ENCODE results near the gene CAPZA1. TPM values are rescaled to one million over a fixed set of nuclear protein-coding genes. Genes with fewer than 3 reads are reported as not detected.

The CAPZA1 gene
- total and polyA plus RNA-seq, 4 donors = 28.6 to 74.8 (median 48.9) TPM

- no peak overlapping the region for H3K27ac ChIP-seq (ENCODE audit: low read depth in 1 of 2, low read length in 2 of 2)
- peaks cover 4 to 14% (median 8%) of the 10 kb centered on the region in 4 donors for H3K36me3 ChIP-seq (ENCODE audit: control insufficient read depth in 4 of 4, insufficient read depth in 3 of 4, low read depth in 1 of 4, low read length in 3 of 4)
- H3K9ac ChIP-seq (ENCODE audit: low read depth in 1 of 2, low read length in 2 of 2) = no peak overlapping the region
- DNase-seq (ENCODE audit: low spot score) = no peak
- WGBS = 96% methylated on average over 5 of the region's 5 CpGs
- H3K4me1 ChIP-seq (ENCODE audit: control insufficient read depth in 4 of 4, insufficient read depth in 4 of 4, low read length in 3 of 4) = no peaks in the 10 kb centered on the region
- H3K4me3 ChIP-seq (ENCODE audit: low read depth in 1 of 3, low read length in 3 of 3) = no peak overlapping the region
- H3K9me3 ChIP-seq (ENCODE audit: control insufficient read depth in 4 of 4, low read length in 3 of 4) = no peaks in the 10 kb centered on the region
- TF ChIP-seq MAX (IDR thresholded peaks at IDR 0.05) = no peak
- TF ChIP-seq CTCF (IDR thresholded peaks at IDR 0.05; ENCODE audit: low read depth, low read length, missing input control) = no peak
- no peak for TF ChIP-seq HNF4G (IDR thresholded peaks at IDR 0.05)
- TF ChIP-seq TAF1 (conservative IDR thresholded peaks at IDR 0.05) = no peak
- TF ChIP-seq NR2F2 (IDR thresholded peaks at IDR 0.05) = no peak
- no peak for TF ChIP-seq ATF3 (IDR thresholded peaks at IDR 0.05)
- no peak for TF ChIP-seq GABPA (IDR thresholded peaks at IDR 0.05 in 1 of 2, conservative IDR thresholded peaks at IDR 0.05 in 1 of 2)
- TF ChIP-seq YY1 (IDR thresholded peaks at IDR 0.05) = no peak
- no peak for TF ChIP-seq FOXA2 (IDR thresholded peaks at IDR 0.05)
- TF ChIP-seq RXRA (IDR thresholded peaks at IDR 0.05) = no peak
- TF ChIP-seq REST (IDR thresholded peaks at IDR 0.05) = no peak
- no peak for TF ChIP-seq ZBTB33 (IDR thresholded peaks at IDR 0.05)
- no peak for TF ChIP-seq RAD21 (IDR thresholded peaks at IDR 0.05)
- TF ChIP-seq FOXA1 (IDR thresholded peaks at IDR 0.05) = no peak
- no peak for TF ChIP-seq JUND (IDR thresholded peaks at IDR 0.05)
- H3K27me3 ChIP-seq (ENCODE audit: control insufficient read depth in 4 of 4, insufficient read depth in 4 of 4, low read length in 3 of 4) = no peaks in the 10 kb centered on the region
Observed at GRCh38 chr1:112685913-112686312, 66.3 kb downstream of the CAPZA1 start.

GRCh38 chr1:112686417-112686816 is 66.8 kb downstream of the CAPZA1 start:
- Histone ChIP-seq H3K4me1 (ENCODE audit: control insufficient read depth in 4 of 4, insufficient read depth in 4 of 4, low read length in 3 of 4) (no peaks in the 10 kb centered on the region), H3K4me3 (ENCODE audit: low read depth in 1 of 3, low read length in 3 of 3) (no peak overlapping the region), H3K9ac (ENCODE audit: low read depth in 1 of 2, low read length in 2 of 2) (no peak overlapping the region), H3K27ac (ENCODE audit: low read depth in 1 of 2, low read length in 2 of 2) (no peak overlapping the region), H3K36me3 (ENCODE audit: control insufficient read depth in 4 of 4, insufficient read depth in 3 of 4, low read depth in 1 of 4, low read length in 3 of 4) (peaks cover 4 to 15% (median 9%) of the 10 kb centered on the region in 4 donors), H3K27me3 (ENCODE audit: control insufficient read depth in 4 of 4, insufficient read depth in 4 of 4, low read length in 3 of 4) (no peaks in the 10 kb centered on the region), H3K9me3 (ENCODE audit: control insufficient read depth in 4 of 4, low read length in 3 of 4) (no peaks in the 10 kb centered on the region)
- WGBS = 77% methylated on average over 3 of the region's 3 CpGs
- DNase-seq (ENCODE audit: low spot score) = no peak
- no peak for TF ChIP-seq ZBTB33 (IDR thresholded peaks at IDR 0.05)
- TF ChIP-seq RXRA (IDR thresholded peaks at IDR 0.05) = no peak
- TF ChIP-seq HNF4A (conservative IDR thresholded peaks at IDR 0.05) = no peak
- no peak for TF ChIP-seq RAD21 (IDR thresholded peaks at IDR 0.05)
- TF ChIP-seq HNF4G (IDR thresholded peaks at IDR 0.05) = no peak
- TF ChIP-seq EGR1 (IDR thresholded peaks at IDR 0.05; ENCODE audit: low read depth in 2 of 2) = no peak
- TF ChIP-seq SP1 (IDR thresholded peaks at IDR 0.05) = no peak
- TF ChIP-seq CTCF (IDR thresholded peaks at IDR 0.05; ENCODE audit: low read depth, low read length, missing input control) = no peak
- TF ChIP-seq ATF3 (IDR thresholded peaks at IDR 0.05) = no peak
- TF ChIP-seq YY1 (IDR thresholded peaks at IDR 0.05) = no peak
